Astrocyte of the cerebellum (primary cell): ENCODE measurements around the gene FSTL4.

Experiments used
- DNase-seq: peaks from one replicate; pipeline ENCODE4 v3.0.0-alpha.2; 2011; ENCODE audit warnings: low read depth
- H3K4me3 ChIP-seq: 2 replicates; pipeline ENCODE4 v1.5.1; 2011; ENCODE audit warnings: mild to moderate bottlenecking, low read depth, low read length, moderate library complexity
- CTCF ChIP-seq: IDR thresholded peaks from 2 replicates; pipeline ENCODE4 v1.5.1; 2012; ENCODE audit warnings: low read length, low read depth, moderate library complexity, mild to moderate bottlenecking; ENCODE audit errors: missing control alignments
- in situ Hi-C: cut with HindIII; loops from 2 replicates; pipeline ENCODE4 v1.10.0; 2017; ENCODE audit warnings: low sequenced_read_pairs

The FSTL4 gene

GRCh38 chr5:133243196-133243595 lies 369.1 kb downstream of the FSTL4 start:
- no peak overlapping the region for H3K4me3 ChIP-seq
- in situ Hi-C loops, result no loop called here
- TF ChIP-seq CTCF, result no peak
- no peak for DNase-seq

- DNase-seq, result no peak
- no peak overlapping the region for H3K4me3 ChIP-seq
- in situ Hi-C loops, result no loop called here
- no peak for TF ChIP-seq CTCF
Measured at GRCh38 chr5:133242221-133242835, 370.0 kb downstream of the FSTL4 start.

- TF ChIP-seq CTCF, result no peak
- in situ Hi-C loops, result no loop called here
- no peak for DNase-seq
- H3K4me3 ChIP-seq, result no peak overlapping the region
Measured at GRCh38 chr5:133241179-133242092, 370.9 kb downstream of the FSTL4 start.

GRCh38 chr5:133240425-133241091 lies 371.8 kb downstream of the FSTL4 start:
- no peak overlapping the region for H3K4me3 ChIP-seq
- in situ Hi-C loops, result no loop called here
- DNase-seq, result peak; percentile 93
- no peak for TF ChIP-seq CTCF

GRCh38 chr5:133238426-133239205 lies 373.7 kb downstream of the FSTL4 start:
- in situ Hi-C loops, result no loop called here
- no peak overlapping the region for H3K4me3 ChIP-seq
- DNase-seq, result no peak
- TF ChIP-seq CTCF, result no peak

- TF ChIP-seq CTCF, result no peak
- in situ Hi-C loops, result no loop called here
- no peak for DNase-seq
- H3K4me3 ChIP-seq, result no peak overlapping the region
Measured at GRCh38 chr5:133236976-133237375, 375.4 kb downstream of the FSTL4 start.
